Esophagus squamous epithelium (tissue), 5 donors: ENCODE results near the gene ADAM17. TPM values are rescaled to one million over a fixed set of nuclear protein-coding genes. Genes with fewer than 3 reads are reported as not detected.

Experiments
- DNase-seq: peaks from one replicate; lab custom pipeline; 2025; lab: John Stamatoyannopoulos, UW
- H3K27ac ChIP-seq, 4 donors: fragments of 200-600 bp; sonication (generic); one replicate each; pipeline ENCODE4 v1.5.1; 2016 to 2019; ENCODE audit warnings: mild to moderate bottlenecking in 1 of 4
- H3K27me3 ChIP-seq, 4 donors: fragments of 200-600 bp; sonication (generic); 1 replicate in 3 of 4; 2 replicates in 1 of 4; pipeline versions ENCODE4 v1.5.1 to v1.6.0; 2017 to 2021; ENCODE audit warnings: antibody characterized with exemption in 1 of 4
- H3K36me3 ChIP-seq, 3 donors: fragments of 200-600 bp; sonication (generic); one replicate each; pipeline ENCODE4 v1.5.1; 2016 to 2019
- H3K4me1 ChIP-seq, 3 donors: fragments of 200-600 bp; sonication (generic); one replicate each; pipeline ENCODE4 v1.5.1; 2017 to 2019
- H3K4me3 ChIP-seq, 4 donors: fragments of 200-600 bp; sonication (generic); 1 replicate in 3 of 4; 2 replicates in 1 of 4; pipeline ENCODE4 v1.5.1; 2016 to 2019; ENCODE audit warnings: mild to moderate bottlenecking in 2 of 4, moderate library complexity in 1 of 4
- H3K9me3 ChIP-seq, 3 donors: fragments of 200-600 bp; sonication (generic); one replicate each; pipeline ENCODE4 v1.5.1; 2016 to 2019
- CTCF ChIP-seq, 6 experiments: fragments of 450-650 bp in 4 of 6; fragments of 200-600 bp in 2 of 6; sonication (generic) in 2 of 6; IDR thresholded peaks; one replicate each; pipeline ENCODE4 v1.5.1; 2016 to 2019; ENCODE audit warnings: antibody characterized with exemption in 6 of 6, mild to moderate bottlenecking in 4 of 6, moderate library complexity in 4 of 6
- POLR2A ChIP-seq, 4 donors: fragments of 450-650 bp; IDR thresholded peaks; one replicate each; pipeline ENCODE4 v1.6.1; 2017; ENCODE audit warnings: antibody characterized with exemption in 4 of 4, mild to moderate bottlenecking in 4 of 4, moderate library complexity in 3 of 4
- WGBS, 2 donors: methylation state at CpG; one replicate each; pipeline ENCODE4 v1.1.5; 2018; 5-methylcytosine and 5-hydroxymethylcytosine counted together
- intact Hi-C: fragments of 100-400 bp; cut with DNase I; formaldehyde crosslinking; loops from one replicate; pipeline ENCODE4 v1.15.0; 2022
- total RNA-seq, 4 donors: library from RNA; depleted of rRNA; stranded (reverse); fragments of >200 nt; gene quantifications; one replicate each; pipeline ENCODE4 v1.1.0, GENCODE V29; 2016
- donor health status: DM: yes; HTN: yes; CAD: no.

ADAM17 gene
- total RNA-seq, 4 donors from 2014 or later = 21.5 to 38.9 (median 29.2) TPM

GRCh38 chr2:9527995-9528787, 27.4 kb downstream of the ADAM17 start:
- no peaks in the 10 kb centered on the region for H3K27me3 ChIP-seq
- no peaks in the 10 kb centered on the region for H3K9me3 ChIP-seq
- no peak overlapping the region for H3K4me3 ChIP-seq
- DNase-seq = no peak
- no peaks in the 10 kb centered on the region for H3K4me1 ChIP-seq
- intact Hi-C loops = no loop called here
- 75 to 82% methylated on average over 4 of the region's 4 CpGs for WGBS, 2 donors
- H3K27ac ChIP-seq = no peak overlapping the region
- no peak for TF ChIP-seq POLR2A (IDR thresholded peaks at IDR 0.05)
- no peak for TF ChIP-seq CTCF (IDR thresholded peaks at IDR 0.05)
- H3K36me3 ChIP-seq = peaks cover 0 to 90% (median 15%) of the 10 kb centered on the region in 3 donors

- no peak for DNase-seq
- 91 to 100% methylated on average over 1 to 2 of the region's 2 CpGs for WGBS, 2 donors
- no peaks in the 10 kb centered on the region for H3K4me1 ChIP-seq
- intact Hi-C loops = no loop called here
- no peak overlapping the region for H3K27ac ChIP-seq
- no peak for TF ChIP-seq POLR2A (IDR thresholded peaks at IDR 0.05)
- TF ChIP-seq CTCF (IDR thresholded peaks at IDR 0.05) = no peak
- no peaks in the 10 kb centered on the region for H3K27me3 ChIP-seq
- H3K36me3 ChIP-seq = peaks cover 0 to 91% (median 12%) of the 10 kb centered on the region in 3 donors
- no peak overlapping the region for H3K4me3 ChIP-seq
- no peaks in the 10 kb centered on the region for H3K9me3 ChIP-seq
Measured at GRCh38 chr2:9525266-9525665, 30.4 kb downstream of the ADAM17 start.

- Histone ChIP-seq H3K4me3 (no peak overlapping the region), H3K27ac (no peak overlapping the region)
- WGBS, 2 donors = 89 to 92% methylated on average over 8 of the region's 8 CpGs
Measured at GRCh38 chr2:9524291-9524690, 31.3 kb downstream of the ADAM17 start.

GRCh38 chr2:9519250-9519649, 36.4 kb downstream of the ADAM17 start:
- peaks cover 0 to 97% (median 21%) of the 10 kb centered on the region in 3 donors for H3K36me3 ChIP-seq

More at GRCh38 chr2:9524291-9524690, 31.3 kb downstream of the ADAM17 start:
- intact Hi-C loops = no loop called here
- H3K4me1 ChIP-seq = no peaks in the 10 kb centered on the region
- DNase-seq = no peak
- H3K9me3 ChIP-seq = no peaks in the 10 kb centered on the region
- H3K36me3 ChIP-seq = peaks cover 0 to 97% (median 8%) of the 10 kb centered on the region in 3 donors
- no peaks in the 10 kb centered on the region for H3K27me3 ChIP-seq
- TF ChIP-seq CTCF (IDR thresholded peaks at IDR 0.05) (no peak), POLR2A (IDR thresholded peaks at IDR 0.05) (no peak)

More at GRCh38 chr2:9519250-9519649, 36.4 kb downstream of the ADAM17 start:
- no peaks in the 10 kb centered on the region for H3K4me1 ChIP-seq
- no peaks in the 10 kb centered on the region for H3K9me3 ChIP-seq
- TF ChIP-seq POLR2A (IDR thresholded peaks at IDR 0.05) (no peak), CTCF (IDR thresholded peaks at IDR 0.05) (no peak)
- H3K27me3 ChIP-seq = no peaks in the 10 kb centered on the region
- no peak for DNase-seq
- H3K4me3 ChIP-seq = no peak overlapping the region
- WGBS, 2 donors = 88 to 92% methylated on average over 2 of the region's 2 CpGs
- H3K27ac ChIP-seq = no peak overlapping the region
- intact Hi-C loops = no loop called here
